Activated CD4-positive, alpha-beta T cell treated with anti-CD3 and anti-CD28 coated beads, Interleukin-2, amount 10 ng/mL, durations not matched to agents 24 days and 14 days (primary cell): ENCODE data around the gene GPM6B. TPM values are rescaled to one million over a fixed set of nuclear protein-coding genes. Genes with fewer than 3 reads are reported as not detected.

Source experiments
- DNase-seq: peaks from one replicate; pipeline ENCODE4 v3.0.0; 2022
- H3K27ac Mint-ChIP-seq: one replicate; pipeline ENCODE4 v1.8.0; 2022; ENCODE audit warnings: mild to moderate bottlenecking, mixed read lengths
- H3K27me3 Mint-ChIP-seq: one replicate; pipeline ENCODE4 v1.8.0; 2022; ENCODE audit warnings: mixed read lengths
- H3K36me3 Mint-ChIP-seq: one replicate; pipeline ENCODE4 v1.8.0; 2022; ENCODE audit warnings: low read depth, mild to moderate bottlenecking, mixed read lengths
- H3K4me1 Mint-ChIP-seq: one replicate; pipeline ENCODE4 v1.8.0; 2021; ENCODE audit warnings: mixed read lengths
- H3K4me3 Mint-ChIP-seq: one replicate; pipeline ENCODE4 v1.8.0; 2022; ENCODE audit warnings: mild to moderate bottlenecking, moderate library complexity, mixed read lengths
- H3K9me3 Mint-ChIP-seq: one replicate; pipeline ENCODE4 v1.8.0; 2021; ENCODE audit warnings: mixed read lengths
- intact Hi-C: fragments of 100-400 bp; cut with micrococcal nuclease; formaldehyde crosslinking; loops from one replicate; pipeline ENCODE4 v1.15.1; 2023
- total RNA-seq: library from RNA; stranded (reverse); gene quantifications from 2 replicates; pipeline ENCODE4 v1.2.3, GENCODE V29; 2022

The GPM6B gene, protein sequence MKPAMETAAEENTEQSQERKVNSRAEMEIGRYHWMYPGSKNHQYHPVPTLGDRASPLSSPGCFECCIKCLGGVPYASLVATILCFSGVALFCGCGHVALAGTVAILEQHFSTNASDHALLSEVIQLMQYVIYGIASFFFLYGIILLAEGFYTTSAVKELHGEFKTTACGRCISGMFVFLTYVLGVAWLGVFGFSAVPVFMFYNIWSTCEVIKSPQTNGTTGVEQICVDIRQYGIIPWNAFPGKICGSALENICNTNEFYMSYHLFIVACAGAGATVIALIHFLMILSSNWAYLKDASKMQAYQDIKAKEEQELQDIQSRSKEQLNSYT
- 0.14 TPM in 1 of 2 replicates, not detected in the other for total RNA-seq

DNA sequence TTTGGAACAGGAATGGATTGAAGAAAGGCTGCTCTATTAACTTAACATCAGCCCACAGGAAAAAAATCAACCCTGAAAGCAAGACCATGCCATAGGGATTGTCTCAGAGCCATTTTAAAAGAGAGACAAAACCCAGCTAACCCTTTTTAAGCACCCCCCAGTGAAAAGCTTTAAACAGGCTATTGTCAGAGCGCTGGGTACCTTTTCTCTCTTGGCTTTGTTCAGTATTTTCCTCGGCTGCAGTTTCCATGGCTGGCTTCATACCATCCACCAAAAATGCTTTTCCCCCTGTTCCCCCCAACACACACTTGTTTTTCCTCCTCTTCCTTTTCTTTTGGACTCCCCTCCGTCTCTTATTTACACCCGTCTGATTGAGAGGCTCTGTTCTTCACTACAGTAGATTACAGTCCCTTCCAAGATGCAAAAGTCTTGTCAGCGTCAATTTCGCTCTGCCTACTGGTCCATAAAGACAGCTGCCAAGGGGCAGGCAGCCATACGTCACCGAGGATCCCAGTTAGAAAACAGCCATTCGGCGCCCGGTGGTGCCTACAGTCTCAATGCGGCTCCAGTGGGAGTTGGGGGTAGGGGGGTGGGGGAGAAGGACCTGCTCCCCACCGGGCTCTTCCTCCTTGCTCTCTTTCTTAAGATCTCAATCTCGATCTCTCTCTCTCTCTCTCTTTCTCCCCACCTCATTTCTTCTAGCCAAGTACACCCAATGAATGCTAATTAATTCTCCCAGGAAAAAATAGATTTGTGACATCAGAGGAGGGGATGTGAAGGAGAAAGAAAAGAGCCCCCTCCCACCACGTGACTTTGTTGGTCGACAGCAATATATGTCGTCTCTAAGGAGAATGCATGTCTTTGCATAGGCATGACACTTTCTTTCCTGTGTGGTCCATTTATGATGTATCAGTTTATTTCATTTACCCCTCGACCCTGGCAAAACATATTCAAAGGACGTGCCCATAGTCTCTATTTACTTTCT is at the start of gene GPM6B:
GPM6B (minus strand) TSS at position 451 of the 985 bp plus-strand sequence; CDS start at position 262, 189 bp downstream.
- DNase-seq, result no peak
- Mint-ChIP-seq H3K27ac (no peak within 1 kb of the TSS), H3K4me3 (no peak within 1 kb of the TSS), H3K36me3 (no peaks in the 10 kb centered on the region), H3K27me3 (peaks cover 12% of the 10 kb centered on the region), H3K9me3 (no peaks in the 10 kb centered on the region), H3K4me1 (no peaks in the 10 kb centered on the region)
- intact Hi-C loops, result no loop called here

DNA sequence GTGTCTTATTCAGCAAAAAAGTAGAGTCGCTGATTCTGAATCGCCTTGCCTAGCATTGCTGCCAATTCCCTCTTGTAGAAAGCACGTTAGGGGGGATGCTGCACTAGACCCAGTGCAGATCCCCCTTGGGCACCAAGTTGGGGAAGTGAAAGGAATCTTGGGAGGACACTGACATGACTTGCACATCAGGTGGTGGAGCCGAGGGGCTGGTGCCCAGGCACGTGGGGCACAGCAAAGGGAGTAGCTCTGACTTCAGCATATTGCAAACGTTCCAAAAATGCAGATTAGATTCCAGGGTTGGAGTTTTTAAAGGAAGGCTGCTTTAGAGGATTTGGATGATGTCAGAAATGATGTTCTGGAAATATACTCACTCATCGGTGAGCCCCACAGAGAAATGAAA is 47.4 kb upstream of the GPM6B start:
- Mint-ChIP-seq H3K27me3 (peaks cover 5% of the 10 kb centered on the region), H3K36me3 (no peaks in the 10 kb centered on the region), H3K4me3 (no peak overlapping the region), H3K4me1 (no peaks in the 10 kb centered on the region), H3K27ac (no peak overlapping the region), H3K9me3 (no peaks in the 10 kb centered on the region)
- intact Hi-C loops, result no loop called here
- no peak for DNase-seq

DNA sequence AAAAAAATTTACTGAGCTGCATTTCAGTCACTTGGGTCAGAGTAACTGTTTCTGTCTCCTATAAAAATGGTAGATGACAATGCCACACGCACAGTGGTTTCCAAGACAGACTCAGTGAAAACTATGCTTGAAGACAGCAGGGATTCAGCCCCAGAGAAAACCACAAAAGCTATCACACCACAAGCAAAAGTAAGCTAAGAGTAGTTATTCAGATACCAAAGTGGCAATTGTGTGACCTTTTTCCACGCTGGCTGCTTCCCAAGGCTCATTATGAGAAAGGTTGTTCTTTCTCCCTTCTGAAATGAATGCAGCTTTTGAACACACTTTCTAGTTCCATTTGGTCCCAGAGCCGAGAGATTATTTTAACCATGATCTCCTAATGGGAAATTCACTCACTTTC is 46.4 kb upstream of the GPM6B start:
- Mint-ChIP-seq H3K9me3 (no peaks in the 10 kb centered on the region), H3K36me3 (no peaks in the 10 kb centered on the region)
- no peak for DNase-seq

DNA sequence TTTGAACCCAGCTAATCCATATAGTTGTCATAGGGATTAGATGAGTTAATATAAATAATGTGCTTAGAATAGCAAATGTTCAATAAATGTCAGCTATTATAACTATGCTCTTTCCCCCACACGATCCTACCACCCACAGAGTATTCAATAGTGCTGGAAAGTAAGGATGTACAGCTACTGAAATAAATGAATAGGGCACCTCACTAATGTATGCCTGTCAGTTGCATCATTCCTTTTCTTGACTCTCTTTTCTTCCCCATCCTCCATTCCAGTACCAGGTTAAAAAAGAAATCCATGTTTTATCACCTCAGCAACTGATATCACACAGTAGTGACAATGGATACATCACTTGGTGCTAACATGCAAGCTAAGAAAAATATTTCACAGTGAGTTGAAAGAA is 42.8 kb upstream of the GPM6B start:
- no peaks in the 10 kb centered on the region for H3K9me3 Mint-ChIP-seq
- H3K4me1 Mint-ChIP-seq, result no peaks in the 10 kb centered on the region
- intact Hi-C loops, result no loop called here
- H3K36me3 Mint-ChIP-seq, result no peaks in the 10 kb centered on the region
- no peak overlapping the region for H3K27ac Mint-ChIP-seq
- peaks cover 2% of the 10 kb centered on the region for H3K27me3 Mint-ChIP-seq
- no peak for DNase-seq
- no peak overlapping the region for H3K4me3 Mint-ChIP-seq

More for the DNA sequence above, 46.4 kb upstream of the GPM6B start:
- peaks cover 5% of the 10 kb centered on the region for H3K27me3 Mint-ChIP-seq
- H3K27ac Mint-ChIP-seq, result no peak overlapping the region
- no peak overlapping the region for H3K4me3 Mint-ChIP-seq
- intact Hi-C loops, result no loop called here
- no peaks in the 10 kb centered on the region for H3K4me1 Mint-ChIP-seq

DNA sequence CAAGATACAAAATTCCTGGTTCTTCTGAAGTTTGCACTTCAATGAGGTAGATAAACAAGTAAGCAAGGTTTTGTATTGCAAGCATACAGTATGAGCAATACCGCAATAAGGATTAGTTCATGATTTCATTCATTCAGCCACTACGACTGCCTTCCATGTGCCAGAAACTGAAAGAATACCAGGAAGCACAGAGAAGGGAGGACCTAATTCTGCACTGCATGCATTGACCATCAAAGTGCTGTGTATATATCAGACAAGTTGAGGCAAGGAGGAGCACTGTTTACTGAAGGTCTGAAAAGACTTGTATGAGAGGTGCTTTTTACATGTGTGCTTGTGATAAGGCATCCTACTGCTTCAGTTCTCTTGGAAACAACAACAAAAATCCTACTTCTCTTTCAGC is 40.9 kb upstream of the GPM6B start:
- H3K27ac Mint-ChIP-seq, result no peak overlapping the region
- H3K4me3 Mint-ChIP-seq, result no peak overlapping the region
- no peaks in the 10 kb centered on the region for H3K4me1 Mint-ChIP-seq
- peaks cover 2% of the 10 kb centered on the region for H3K27me3 Mint-ChIP-seq
- DNase-seq, result no peak
- H3K36me3 Mint-ChIP-seq, result no peaks in the 10 kb centered on the region
- H3K9me3 Mint-ChIP-seq, result no peaks in the 10 kb centered on the region
- intact Hi-C loops, result no loop called here

DNA sequence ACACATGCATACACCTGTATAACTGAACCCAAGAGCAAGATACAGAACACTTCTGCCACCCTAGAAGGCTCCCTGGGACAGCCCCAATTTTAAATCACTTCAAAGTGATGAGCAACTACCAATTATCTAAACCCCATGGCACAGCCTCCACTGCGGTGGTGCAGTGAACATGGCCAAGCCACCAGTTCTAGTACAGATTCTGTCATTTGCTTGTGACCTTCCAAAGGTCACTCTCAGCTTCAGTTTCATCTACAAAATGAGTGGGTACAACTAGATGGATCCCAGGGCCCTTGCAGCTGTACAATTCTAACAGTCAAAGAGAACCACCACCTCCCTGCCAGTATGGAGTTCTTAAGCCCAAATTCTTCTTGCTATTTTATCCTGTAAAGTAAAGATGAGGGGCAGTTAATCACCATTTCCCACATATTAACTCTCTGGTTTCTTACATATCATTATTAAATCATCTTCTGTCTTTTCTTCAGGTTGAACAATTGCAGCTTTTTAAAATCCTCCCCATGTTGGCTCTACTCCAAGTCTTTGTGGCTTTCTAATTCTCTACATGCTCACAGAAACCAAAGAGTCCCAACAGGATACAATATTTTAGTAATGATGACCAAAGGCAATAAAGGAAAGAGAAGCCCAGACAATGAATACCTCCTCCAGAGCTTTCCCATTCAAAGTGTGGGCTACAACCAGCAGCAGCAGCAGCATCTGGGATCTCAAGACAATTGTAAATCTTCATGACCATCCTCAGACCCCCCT is 39.0 kb upstream of the GPM6B start:
- H3K27ac Mint-ChIP-seq, result no peak overlapping the region
- no peaks in the 10 kb centered on the region for H3K36me3 Mint-ChIP-seq
- intact Hi-C loops, result no loop called here
- H3K4me3 Mint-ChIP-seq, result no peak overlapping the region
- no peak for DNase-seq
- no peaks in the 10 kb centered on the region for H3K4me1 Mint-ChIP-seq
- no peaks in the 10 kb centered on the region for H3K9me3 Mint-ChIP-seq
- H3K27me3 Mint-ChIP-seq, result peaks cover 2% of the 10 kb centered on the region

DNA sequence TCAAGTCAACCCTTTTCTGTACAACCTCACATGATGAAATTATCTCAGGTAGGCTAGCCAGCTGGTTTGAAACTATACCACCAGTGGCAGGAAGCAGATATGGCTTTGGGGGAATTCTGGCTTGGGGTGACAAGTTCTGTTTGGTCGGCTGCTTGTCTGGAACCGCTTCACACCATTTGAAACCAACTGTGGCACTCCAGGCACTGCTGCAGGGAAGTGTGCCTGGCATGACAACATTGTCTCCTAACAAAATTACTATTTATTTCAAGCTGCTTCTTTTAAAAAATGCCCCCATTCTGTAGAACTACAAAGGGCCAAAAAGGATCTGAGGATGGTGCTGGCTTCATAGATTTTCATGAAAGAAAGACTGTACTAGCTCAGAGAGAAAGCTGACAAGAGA is 37.1 kb upstream of the GPM6B start:
- no peak overlapping the region for H3K27ac Mint-ChIP-seq
- no peaks in the 10 kb centered on the region for H3K4me1 Mint-ChIP-seq
- no peaks in the 10 kb centered on the region for H3K36me3 Mint-ChIP-seq
- no peaks in the 10 kb centered on the region for H3K27me3 Mint-ChIP-seq
- no peak overlapping the region for H3K4me3 Mint-ChIP-seq
- H3K9me3 Mint-ChIP-seq, result no peaks in the 10 kb centered on the region
- intact Hi-C loops, result no loop called here
- DNase-seq, result no peak

DNA sequence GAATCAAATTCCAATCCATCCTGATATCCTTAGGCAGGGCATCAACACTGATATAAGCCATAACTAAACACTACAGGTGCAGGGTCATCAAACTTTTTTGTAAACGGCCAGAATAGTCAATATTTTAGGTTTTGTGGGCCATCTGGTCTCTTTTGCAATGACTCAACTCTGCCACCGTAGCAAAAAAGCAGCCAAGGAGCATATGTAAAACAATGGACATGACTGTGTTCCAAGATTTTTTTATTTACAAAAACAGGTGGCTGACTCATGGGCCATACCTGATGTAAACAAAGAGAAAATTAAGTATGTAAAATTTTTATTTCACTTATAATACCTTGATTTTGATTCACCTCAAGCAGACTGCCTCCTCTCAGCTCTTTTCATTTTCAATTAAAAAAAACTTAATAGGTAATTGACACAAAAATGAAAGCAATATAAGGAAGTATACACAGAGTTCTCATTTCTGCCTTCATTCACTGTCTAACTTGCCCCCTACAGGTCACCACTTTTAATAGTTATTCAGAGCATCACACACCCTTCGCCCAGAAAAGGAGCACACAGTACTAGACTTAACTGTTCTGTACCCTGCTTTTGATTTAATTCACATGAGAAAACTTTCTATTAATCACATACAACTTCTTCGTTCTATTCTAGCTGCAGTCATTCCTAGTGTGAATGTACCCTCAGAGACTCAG is 35.3 kb upstream of the GPM6B start:
- no peaks in the 10 kb centered on the region for H3K9me3 Mint-ChIP-seq
- no peak for DNase-seq
- intact Hi-C loops, result no loop called here
- H3K27ac Mint-ChIP-seq, result no peak overlapping the region
- no peaks in the 10 kb centered on the region for H3K27me3 Mint-ChIP-seq
- H3K4me1 Mint-ChIP-seq, result no peaks in the 10 kb centered on the region
- no peaks in the 10 kb centered on the region for H3K36me3 Mint-ChIP-seq
- H3K4me3 Mint-ChIP-seq, result no peak overlapping the region

DNA sequence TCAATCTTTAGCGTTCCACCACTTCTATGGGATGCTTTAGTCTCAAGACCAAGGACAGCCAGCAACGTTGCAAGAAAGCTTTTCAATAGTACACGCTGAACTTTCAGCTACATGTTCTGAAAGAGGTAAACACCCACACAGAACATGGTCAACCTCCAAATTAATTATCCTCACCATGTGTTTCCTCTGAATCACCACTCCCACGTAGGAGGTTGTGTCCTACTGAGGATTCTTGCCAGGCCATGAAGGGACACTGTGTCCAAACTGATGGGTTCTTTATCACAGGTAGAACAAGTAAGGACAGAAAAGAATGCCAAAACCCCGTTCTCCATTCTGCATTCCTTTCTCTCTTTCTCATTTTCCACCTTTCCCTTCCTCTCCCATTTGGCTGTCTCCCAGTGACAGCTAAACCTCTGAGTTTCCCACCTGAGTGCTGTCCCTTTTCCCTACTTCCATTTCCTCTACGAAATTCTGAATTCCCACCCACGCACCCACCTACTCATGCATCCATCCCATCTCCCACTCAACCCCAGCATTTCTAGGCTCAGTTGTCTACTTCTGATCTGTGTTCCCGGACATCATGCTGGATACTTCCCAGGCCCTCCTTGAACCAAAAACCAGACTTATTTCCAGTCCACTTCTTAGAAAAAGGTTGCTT is 29.0 kb upstream of the GPM6B start:
- peaks cover 4% of the 10 kb centered on the region for H3K9me3 Mint-ChIP-seq
- no peak overlapping the region for H3K27ac Mint-ChIP-seq
- H3K27me3 Mint-ChIP-seq, result peaks cover 2% of the 10 kb centered on the region
- H3K4me3 Mint-ChIP-seq, result no peak overlapping the region
- intact Hi-C loops, result no loop called here
- peaks cover 2% of the 10 kb centered on the region for H3K4me1 Mint-ChIP-seq
- no peak for DNase-seq
- no peaks in the 10 kb centered on the region for H3K36me3 Mint-ChIP-seq

DNA sequence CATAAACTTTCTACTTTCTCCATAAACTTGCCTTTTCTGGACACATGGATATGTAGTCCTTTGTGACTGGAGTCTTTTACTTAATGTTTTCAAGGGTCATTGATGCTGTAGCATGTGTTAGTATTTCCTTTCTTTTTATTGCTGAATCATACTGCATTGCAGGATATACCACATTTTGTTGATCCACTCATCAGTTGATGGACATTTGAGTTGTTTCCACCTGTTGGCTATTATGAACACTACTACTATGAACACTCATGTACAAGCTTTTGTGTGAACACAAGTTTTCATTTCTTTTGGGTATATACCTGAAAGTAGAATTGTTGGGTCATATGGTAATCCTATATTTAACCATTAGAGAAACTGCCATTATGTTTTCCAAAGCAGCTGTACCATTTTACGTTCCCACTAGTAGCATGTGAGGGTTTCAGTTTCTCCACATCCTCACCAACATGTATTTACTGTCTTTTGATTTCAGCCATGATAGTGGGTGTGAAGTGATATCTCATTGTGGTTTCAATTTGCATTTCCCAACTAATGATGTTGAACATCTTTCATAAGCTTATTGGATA is 26.3 kb upstream of the GPM6B start:
- no peak for DNase-seq
- intact Hi-C loops, result no loop called here
- Mint-ChIP-seq H3K4me3 (no peak overlapping the region), H3K27me3 (peaks cover 2% of the 10 kb centered on the region), H3K36me3 (no peaks in the 10 kb centered on the region), H3K9me3 (peaks cover 4% of the 10 kb centered on the region), H3K4me1 (peaks cover 2% of the 10 kb centered on the region), H3K27ac (no peak overlapping the region)

DNA sequence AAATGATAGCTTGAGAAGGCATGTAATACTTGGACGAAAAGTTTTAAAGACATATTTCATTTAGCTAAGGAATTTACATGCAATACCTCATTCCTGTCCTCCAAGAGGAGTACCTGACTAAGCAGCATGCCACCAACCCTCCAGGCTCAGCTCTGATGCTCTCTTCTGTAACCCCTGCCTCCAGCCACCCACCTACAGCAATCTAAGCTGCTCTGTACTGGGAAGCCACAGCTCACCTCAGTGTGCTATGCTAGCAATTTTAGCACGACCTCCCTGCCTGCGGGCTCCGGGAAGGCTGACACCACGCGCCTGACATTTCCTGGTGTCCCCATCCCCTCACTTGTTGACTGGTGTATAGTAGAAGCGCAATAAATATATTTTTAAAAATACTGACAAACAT is 23.2 kb upstream of the GPM6B start:
- Mint-ChIP-seq H3K27me3 (peaks cover 2% of the 10 kb centered on the region), H3K9me3 (peaks cover 4% of the 10 kb centered on the region), H3K4me3 (no peak overlapping the region), H3K36me3 (no peaks in the 10 kb centered on the region), H3K4me1 (peaks cover 2% of the 10 kb centered on the region), H3K27ac (no peak overlapping the region)
- DNase-seq, result no peak
- intact Hi-C loops, result no loop called here

DNA sequence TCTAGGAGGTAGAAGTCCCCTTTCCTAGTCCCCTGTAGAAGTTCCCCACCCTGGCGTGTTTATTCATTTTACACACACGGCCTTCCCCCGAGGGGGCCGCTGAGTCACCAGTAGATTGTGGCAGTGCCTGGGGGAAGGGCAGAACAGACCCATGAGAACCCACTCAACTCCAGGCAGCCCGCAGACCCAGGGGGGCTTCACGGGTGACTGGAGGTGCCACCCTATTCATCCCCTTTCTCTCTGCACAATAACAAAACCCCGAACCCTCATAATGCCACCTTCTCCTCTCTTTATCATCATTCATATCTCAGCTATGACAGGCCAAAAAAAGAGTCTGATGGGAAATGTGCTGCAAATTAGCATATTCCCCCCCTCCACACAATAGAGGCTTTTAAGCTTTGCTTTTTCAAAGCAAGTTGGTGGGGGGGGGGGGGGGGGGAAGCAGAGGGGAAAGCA is 20.4 kb upstream of the GPM6B start:
- Mint-ChIP-seq H3K27ac (no peak overlapping the region), H3K36me3 (no peaks in the 10 kb centered on the region), H3K9me3 (peaks cover 4% of the 10 kb centered on the region), H3K4me1 (peaks cover 2% of the 10 kb centered on the region), H3K4me3 (no peak overlapping the region), H3K27me3 (no peaks in the 10 kb centered on the region)
- intact Hi-C loops, result no loop called here
- DNase-seq, result no peak
